HG03442 (cell line): ENCODE results near the gene CLDN25.

Experiments used
- ATAC-seq: cut with Tn5 transposase; IDR thresholded peaks from one replicate; pipeline ENCODE4 v1.9.1; 2021; ENCODE audit warnings: mild to moderate bottlenecking, moderate library complexity; ENCODE audit not compliant: unreplicated experiment

Gene CLDN25

DNA sequence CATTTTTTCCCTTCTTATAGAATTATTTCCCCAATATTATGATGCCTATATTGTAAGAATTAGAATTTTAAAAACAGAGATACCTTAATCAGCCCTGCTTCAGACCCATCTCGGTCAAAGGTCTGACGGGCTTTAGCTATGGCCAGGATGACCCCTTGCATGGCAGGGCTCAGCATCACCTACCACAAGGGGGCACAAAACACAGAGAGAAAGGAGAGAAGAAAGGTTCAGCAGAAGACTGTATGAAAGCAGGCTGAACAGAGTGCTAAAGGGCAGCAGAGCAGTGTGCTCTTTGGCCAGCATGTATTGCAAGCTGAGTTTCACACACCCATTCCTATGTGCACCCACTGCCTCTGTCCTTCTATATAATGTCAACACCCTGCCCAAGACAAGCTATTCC, 26.8 kb downstream of the CLDN25 start:
- no peak for ATAC-seq

DNA sequence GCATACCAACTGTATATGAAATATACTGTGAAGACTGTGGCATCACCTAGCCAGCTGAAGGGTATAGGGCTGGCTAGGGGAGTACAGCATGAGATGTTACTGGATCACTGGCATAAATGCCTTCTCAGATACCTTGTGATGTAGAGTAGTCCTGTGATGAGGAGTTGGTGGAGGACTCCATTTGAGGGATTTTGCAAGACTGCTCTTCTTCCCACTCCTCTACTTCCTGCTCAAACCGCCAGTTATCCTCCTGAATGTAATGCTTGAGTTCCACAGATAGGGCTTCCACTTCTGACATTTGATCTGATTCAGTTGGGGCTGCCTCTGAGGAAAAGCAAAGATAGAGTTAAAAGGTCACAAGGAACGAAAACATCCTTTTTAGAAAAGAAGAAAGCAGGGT, 29.3 kb downstream of the CLDN25 start:
- ATAC-seq: no peak

DNA sequence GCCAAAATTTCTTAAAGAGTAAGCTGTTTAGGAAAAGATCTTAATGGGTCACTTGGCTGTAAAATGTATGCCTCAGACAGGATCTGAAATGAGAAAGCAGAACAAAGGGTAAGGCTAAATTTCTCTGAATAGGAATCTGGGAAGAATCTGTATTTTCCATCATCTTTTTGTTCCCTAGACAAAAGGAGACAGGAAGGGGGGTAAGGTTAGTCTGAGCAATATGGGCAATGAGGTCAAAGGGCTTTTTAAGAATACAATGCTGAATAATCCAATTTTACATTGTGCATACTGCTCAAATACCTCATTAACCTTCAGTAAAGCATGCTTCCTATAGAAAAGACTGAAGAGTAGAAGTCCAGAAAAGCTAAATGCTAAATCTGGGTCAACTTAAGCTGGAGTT, 34.6 kb downstream of the CLDN25 start:
- no peak for ATAC-seq

DNA sequence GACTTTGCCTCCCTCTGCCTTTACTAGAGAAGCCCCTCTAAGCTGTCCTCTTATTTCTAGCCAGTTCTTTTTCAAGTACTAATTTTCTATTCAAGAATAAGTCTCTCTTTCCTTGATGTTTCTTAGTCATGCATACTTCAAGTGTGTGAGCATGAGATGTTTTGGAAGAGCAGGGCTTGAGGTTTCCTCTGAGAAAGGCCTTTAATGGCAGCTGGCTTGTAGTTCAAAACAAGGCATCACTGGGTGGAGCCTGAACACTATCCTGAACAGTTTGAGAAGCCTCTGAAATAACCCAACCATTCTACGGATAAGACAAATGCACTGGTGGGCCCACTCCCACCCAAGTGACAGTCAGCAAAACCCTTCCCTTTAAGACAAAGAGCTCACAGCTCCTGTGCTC, 37.6 kb downstream of the CLDN25 start:
- ATAC-seq: no peak

DNA sequence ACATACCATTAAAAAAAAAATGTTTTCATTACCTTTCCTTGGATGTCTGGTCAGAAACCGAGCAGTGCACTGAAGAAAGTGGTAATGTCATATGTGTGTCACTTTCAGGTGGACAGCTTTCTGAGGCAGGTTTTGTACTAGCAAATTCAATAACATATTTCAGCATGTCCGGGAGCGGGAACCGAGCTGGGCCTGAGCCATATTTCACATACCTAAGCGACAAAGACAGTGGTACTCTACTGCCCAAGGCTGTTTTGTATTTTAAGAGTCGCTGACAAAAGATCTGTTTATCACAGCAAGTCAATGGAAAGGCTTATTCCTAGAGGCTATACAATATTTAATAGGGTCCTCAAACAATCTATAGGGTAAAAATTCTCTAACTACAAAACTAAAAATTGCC, 38.0 kb downstream of the CLDN25 start:
- ATAC-seq: no peak

DNA sequence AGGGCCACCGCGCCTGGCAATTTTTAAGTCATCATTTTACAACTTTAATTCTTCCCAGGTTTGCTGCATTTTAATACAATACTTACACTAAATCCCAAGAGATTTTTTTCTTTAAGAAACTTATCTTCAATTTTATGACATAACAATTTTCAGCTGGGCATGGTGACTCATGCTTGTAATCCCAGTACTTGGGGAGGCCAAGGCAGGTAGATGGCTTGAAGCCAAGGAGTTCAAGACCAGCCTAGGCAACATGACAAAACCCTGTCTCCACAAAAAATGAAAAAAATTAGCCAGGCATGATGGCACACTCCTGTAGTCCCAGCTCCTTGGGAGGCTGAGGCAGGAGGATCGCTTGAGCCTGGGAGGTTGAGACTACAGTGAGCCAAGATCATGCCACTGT, 38.8 kb downstream of the CLDN25 start:
- ATAC-seq: no peak

DNA sequence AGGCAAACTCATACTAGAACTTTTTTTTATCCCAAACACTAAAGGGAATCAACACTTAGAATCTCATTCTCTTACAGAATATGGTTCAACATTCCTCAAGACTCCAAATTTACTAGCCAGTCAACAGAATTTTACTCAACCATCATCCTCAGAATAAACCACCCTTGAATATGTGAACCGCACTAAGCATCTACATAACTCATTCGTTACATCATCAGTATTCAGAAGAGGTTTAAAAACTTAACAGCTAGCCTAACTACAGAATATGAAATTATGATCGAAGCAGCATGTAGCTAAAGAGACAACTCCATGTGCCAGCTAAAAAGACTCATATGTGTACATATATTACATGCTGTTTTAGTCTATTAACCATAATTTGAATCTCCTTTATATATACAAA, 47.9 kb downstream of the CLDN25 start:
- ATAC-seq: no peak

DNA sequence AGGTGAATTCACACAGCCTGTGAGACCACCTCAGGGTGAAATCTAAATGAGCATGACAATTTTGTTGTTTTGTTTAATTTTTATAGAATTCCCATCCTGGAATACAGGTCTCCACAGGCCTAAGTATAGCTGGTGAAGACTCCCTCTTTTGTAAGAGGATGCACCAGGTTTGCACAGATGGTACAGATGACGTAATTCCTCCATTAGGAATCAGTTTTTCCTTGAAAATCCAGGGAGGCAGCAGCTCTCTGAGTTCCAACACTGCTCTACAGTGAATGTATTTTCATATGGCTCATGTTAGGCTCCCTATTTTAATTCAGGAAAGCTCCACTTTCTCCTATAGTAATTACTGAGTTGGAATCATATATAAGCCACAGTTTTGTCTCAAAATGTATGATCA, 48.6 kb downstream of the CLDN25 start:
- no peak for ATAC-seq

DNA sequence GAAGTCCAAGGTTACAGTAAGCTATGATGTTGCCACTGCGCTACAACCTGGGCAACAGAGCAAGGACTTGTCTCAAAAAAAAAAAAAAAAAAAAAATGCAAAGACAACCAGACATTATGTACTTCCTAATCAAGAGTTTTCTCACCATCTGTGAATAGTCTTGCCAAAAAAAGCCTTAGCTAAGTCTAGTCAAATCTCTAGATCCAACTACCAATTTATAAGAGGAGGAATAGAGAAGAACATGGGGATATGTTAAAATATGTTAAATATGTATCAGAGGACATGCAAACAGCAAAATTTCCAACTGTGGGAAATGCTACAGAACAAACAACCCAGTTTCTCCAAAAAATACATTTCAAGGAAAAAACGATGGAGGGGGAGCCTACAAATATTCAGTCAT, 50.2 kb downstream of the CLDN25 start:
- ATAC-seq: no peak
